Measurements from ENCODE around the gene FARS2. TPM values are rescaled to one million over a fixed set of nuclear protein-coding genes. Genes with fewer than 3 reads are reported as not detected.

The FARS2 gene
- total and polyA plus RNA-seq, 9 of the 15 experiments (the other 6 are each of a cell fraction or from before 2014, with no cell fraction given), result 16.5 to 62.2 (median 27.0) TPM

- H3K36me3 ChIP-seq (ENCODE audit: control insufficient read depth, insufficient read depth, low read length), result no peaks in the 10 kb centered on the region
- no peaks in the 10 kb centered on the region for H3K9me1 ChIP-seq (ENCODE audit: control insufficient read depth, insufficient read depth, low read length)
- FAIRE-seq (no peak), DNase-seq (ENCODE audit: extremely low read depth in 1 of 4, low spot score in 3 of 4) (no peak), ATAC-seq (no peak)
- BruUV-seq (replicated peaks), result no TSS peak
- in situ Hi-C loops (cut with MboI) (no loop called here), intact Hi-C loops (cut with micrococcal nuclease) (no loop called here)
- H3K27me3 ChIP-seq (ENCODE audit: control insufficient read depth in 2 of 2, insufficient read depth in 2 of 2, low read length in 2 of 2), result no peaks in the 10 kb centered on the region
- H3K4me2 ChIP-seq (ENCODE audit: insufficient read depth, low read length), result no peak overlapping the region
- H2AFZ ChIP-seq (ENCODE audit: low read depth, low read length), result no peak overlapping the region
- no peaks in the 10 kb centered on the region for H3K9me3 ChIP-seq (replicated peaks; ENCODE audit: control insufficient read depth, insufficient read depth, low read depth, low read length)
- no peak overlapping the region for H3K9ac ChIP-seq (ENCODE audit: insufficient read depth in 1 of 2, low read depth in 2 of 2, low read length in 2 of 2)
- no peak overlapping the region for H3K4me3 ChIP-seq
- H3K79me2 ChIP-seq (ENCODE audit: control insufficient read depth, insufficient read depth, low read length), result no peaks in the 10 kb centered on the region
- ChIA-PET CTCF (ENCODE audit: low intra/inter-chr PET ratio) (no interaction called here), POLR2A (no interaction called here)
- H3K4me1 ChIP-seq (replicated peaks in 1 of 2; ENCODE audit: control insufficient read depth in 2 of 2, insufficient read depth in 2 of 2, low read length in 2 of 2), result no peaks in the 10 kb centered on the region; a peak in 1 of 5 replicates
- no peak for TF ChIP-seq ZBTB8A (IDR thresholded peaks at IDR 0.05; ENCODE audit: partially characterized antibody)
- no peak for TF ChIP-seq ZNF175 (CRISPR knock-in tag; IDR thresholded peaks at IDR 0.05; ENCODE audit: low read depth)
- TF ChIP-seq ZNF77 (CRISPR knock-in tag; IDR thresholded peaks at IDR 0.05), result no peak
- no peak for TF ChIP-seq TAF9B (IDR thresholded peaks at IDR 0.05; ENCODE audit: partially characterized antibody)
- TF ChIP-seq USF1 (CRISPR knock-in tag; IDR thresholded peaks at IDR 0.05), result no peak
- TF ChIP-seq MAFG (tag; conservative IDR thresholded peaks at IDR 0.05), result no peak
- TF ChIP-seq SIRT6 (IDR thresholded peaks at IDR 0.05; ENCODE audit: low read depth, low read length), result no peak
- TF ChIP-seq KLF13 (tag; IDR thresholded peaks at IDR 0.05; ENCODE audit: borderline replicate concordance, low read depth), result no peak
- no peak for TF ChIP-seq ZNF512 (tag; IDR thresholded peaks at IDR 0.05)
- no peak for TF ChIP-seq ZNF232 (CRISPR knock-in tag; IDR thresholded peaks at IDR 0.05)
- TF ChIP-seq RBM15 (IDR thresholded peaks at IDR 0.05; ENCODE audit: insufficient read depth, low read length), result no peak
- TF ChIP-seq ZBTB9 (CRISPR knock-in tag; IDR thresholded peaks at IDR 0.05), result no peak
- TF ChIP-seq PRMT5 (CRISPR knock-in tag; IDR thresholded peaks at IDR 0.05), result no peak
- no peak for TF ChIP-seq YBX1 (IDR thresholded peaks at IDR 0.05)
- no peak for TF ChIP-seq SMARCB1 (IDR thresholded peaks at IDR 0.05; ENCODE audit: insufficient read length, low read depth)
- TF ChIP-seq JUND (IDR thresholded peaks at IDR 0.05; ENCODE audit: borderline replicate concordance, low read depth, low read length), result no peak
- TF ChIP-seq JUND (tag; IDR thresholded peaks at IDR 0.05; ENCODE audit: borderline replicate concordance, low read depth, low read length), result no peak
- WGBS (ENCODE audit: insufficient coverage, low coverage, missing lambda C conversion rate), result 61% methylated on average over 5 of the region's 5 CpGs
- no peak overlapping the region for H3K27ac ChIP-seq (ENCODE audit: extremely low read depth, low read depth, low read length)
- no peaks in the 10 kb centered on the region; the same call in 1 of the 2 replicates for H4K20me1 ChIP-seq (replicated peaks; ENCODE audit: control insufficient read depth, insufficient read depth, low read length)
Measured at GRCh38 chr6:5459346-5459745, 198.0 kb downstream of the FARS2 start.
